ENCODE measurements around the gene TUBGCP2.

TUBGCP2 gene

DNA sequence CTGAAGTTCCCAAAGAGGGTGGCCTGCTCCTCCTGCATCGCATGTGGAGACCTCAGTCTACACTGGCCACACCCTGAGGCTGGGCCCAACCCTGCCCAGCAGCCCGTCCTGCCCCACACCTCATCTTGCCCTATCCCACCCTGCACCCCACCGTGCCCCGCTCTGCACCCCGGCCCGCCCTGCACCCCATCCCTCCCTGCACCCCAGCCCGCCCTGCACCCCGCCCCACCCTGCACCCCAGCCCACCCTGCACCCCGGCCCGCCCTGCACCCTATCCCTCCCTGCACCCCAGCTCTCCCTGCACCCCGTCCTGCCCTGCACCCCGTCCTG lies 56.5 kb downstream of the TUBGCP2 start:
- TF ChIP-seq EZH2phosphoT487 (IDR thresholded peaks at IDR 0.05; ENCODE audit: borderline replicate concordance): no peak
- TF ChIP-seq, protein P1, sequence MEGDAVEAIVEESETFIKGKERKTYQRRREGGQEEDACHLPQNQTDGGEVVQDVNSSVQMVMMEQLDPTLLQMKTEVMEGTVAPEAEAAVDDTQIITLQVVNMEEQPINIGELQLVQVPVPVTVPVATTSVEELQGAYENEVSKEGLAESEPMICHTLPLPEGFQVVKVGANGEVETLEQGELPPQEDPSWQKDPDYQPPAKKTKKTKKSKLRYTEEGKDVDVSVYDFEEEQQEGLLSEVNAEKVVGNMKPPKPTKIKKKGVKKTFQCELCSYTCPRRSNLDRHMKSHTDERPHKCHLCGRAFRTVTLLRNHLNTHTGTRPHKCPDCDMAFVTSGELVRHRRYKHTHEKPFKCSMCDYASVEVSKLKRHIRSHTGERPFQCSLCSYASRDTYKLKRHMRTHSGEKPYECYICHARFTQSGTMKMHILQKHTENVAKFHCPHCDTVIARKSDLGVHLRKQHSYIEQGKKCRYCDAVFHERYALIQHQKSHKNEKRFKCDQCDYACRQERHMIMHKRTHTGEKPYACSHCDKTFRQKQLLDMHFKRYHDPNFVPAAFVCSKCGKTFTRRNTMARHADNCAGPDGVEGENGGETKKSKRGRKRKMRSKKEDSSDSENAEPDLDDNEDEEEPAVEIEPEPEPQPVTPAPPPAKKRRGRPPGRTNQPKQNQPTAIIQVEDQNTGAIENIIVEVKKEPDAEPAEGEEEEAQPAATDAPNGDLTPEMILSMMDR (conservative IDR thresholded peaks at IDR 0.05; ENCODE audit: low read length): no peak
- H3F3A ChIP-seq (ENCODE audit: low read depth): peaks cover 1% of the 10 kb centered on the region; the same call in 1 of the 2 replicates
- H3K9me2 ChIP-seq (replicated peaks; ENCODE audit: low read depth, low read length): no peaks in the 10 kb centered on the region
- H4K20me1 ChIP-seq (ENCODE audit: insufficient read depth, low read length, poor library complexity, severe bottlenecking): no peaks in the 10 kb centered on the region
- H3K9me3 ChIP-seq (ENCODE audit: insufficient read depth, low read depth, low read length): no peaks in the 10 kb centered on the region
- H3K27me3 ChIP-seq (ENCODE audit: insufficient read depth, low read length, poor library complexity, severe bottlenecking): no peaks in the 10 kb centered on the region
- H3K4me2 ChIP-seq (ENCODE audit: low read depth, low read length, poor library complexity, severe bottlenecking): no peak overlapping the region
- no peak overlapping the region for H3K4me3 ChIP-seq (ENCODE audit: low read length, poor library complexity, severe bottlenecking)
- H3K79me2 ChIP-seq (ENCODE audit: insufficient read depth, low read length): no peaks in the 10 kb centered on the region
- H2AFZ ChIP-seq (ENCODE audit: low read length): no peak overlapping the region
- no peak overlapping the region for H3K9ac ChIP-seq (ENCODE audit: low read depth, low read length, poor library complexity, severe bottlenecking)
- no peaks in the 10 kb centered on the region for H3K36me3 ChIP-seq (ENCODE audit: insufficient read depth, low read length)
- peaks cover 11% of the 10 kb centered on the region for H3K4me1 ChIP-seq (ENCODE audit: insufficient read depth, low read length, poor library complexity, severe bottlenecking)

DNA sequence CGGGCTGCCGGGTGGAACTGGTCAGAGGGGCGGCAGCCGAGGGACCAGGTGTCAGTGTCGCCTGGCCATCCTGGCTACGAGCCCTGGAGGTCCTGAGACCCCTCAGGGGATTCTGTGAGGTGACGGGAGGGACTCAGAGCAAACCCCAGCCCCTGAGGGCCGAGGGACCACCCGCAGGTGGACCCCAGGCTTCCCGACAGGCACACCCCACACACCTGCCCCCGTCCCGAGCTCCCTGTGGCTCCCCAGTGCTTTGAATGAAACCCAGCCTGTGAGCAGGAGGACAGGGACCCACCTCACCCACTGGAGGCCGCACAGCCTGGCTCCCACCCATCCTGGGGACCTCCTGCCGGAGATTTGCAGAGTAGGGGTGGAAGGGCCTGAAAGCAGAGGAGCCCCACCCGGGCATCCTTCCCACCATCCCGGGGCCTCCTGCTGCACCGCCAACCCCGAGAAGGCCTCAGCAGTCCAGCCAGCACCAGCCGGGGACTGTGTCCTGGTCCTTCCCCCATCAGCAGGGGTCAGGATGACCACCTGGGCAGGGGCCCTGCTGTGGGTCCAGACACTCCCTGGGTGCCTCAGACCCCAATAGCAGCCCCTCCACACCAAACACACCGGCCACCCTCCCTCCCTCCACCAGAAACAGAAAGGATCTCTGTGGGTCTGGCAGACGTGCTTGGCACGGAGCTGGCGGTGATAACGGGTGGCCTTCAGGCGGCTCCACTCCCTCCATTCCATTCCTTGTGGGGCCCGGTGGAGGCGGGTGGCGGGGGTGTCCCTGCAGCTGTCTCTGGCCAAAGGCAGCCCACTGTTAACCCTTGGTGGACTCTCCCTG lies 57.1 kb downstream of the TUBGCP2 start:
- no peak overlapping the region for H3K4me3 ChIP-seq (ENCODE audit: low read length, poor library complexity, severe bottlenecking)
- H2AFZ ChIP-seq (ENCODE audit: low read length): no peak overlapping the region
- H3K4me1 ChIP-seq (ENCODE audit: insufficient read depth, low read length, poor library complexity, severe bottlenecking): peaks cover 9% of the 10 kb centered on the region
- H3K27me3 ChIP-seq (ENCODE audit: insufficient read depth, low read length, poor library complexity, severe bottlenecking): no peaks in the 10 kb centered on the region
- H3K36me3 ChIP-seq (ENCODE audit: insufficient read depth, low read length): no peaks in the 10 kb centered on the region
- no peaks in the 10 kb centered on the region for H3K9me3 ChIP-seq (ENCODE audit: insufficient read depth, low read depth, low read length)
- H4K20me1 ChIP-seq (ENCODE audit: insufficient read depth, low read length, poor library complexity, severe bottlenecking): no peaks in the 10 kb centered on the region
- no peak overlapping the region for H3K4me2 ChIP-seq (ENCODE audit: low read depth, low read length, poor library complexity, severe bottlenecking)
- H3K9ac ChIP-seq (ENCODE audit: low read depth, low read length, poor library complexity, severe bottlenecking): no peak overlapping the region
- H3K9me2 ChIP-seq (replicated peaks; ENCODE audit: low read depth, low read length): no peaks in the 10 kb centered on the region
- no peak for TF ChIP-seq EZH2phosphoT487 (IDR thresholded peaks at IDR 0.05; ENCODE audit: borderline replicate concordance)
- TF ChIP-seq, protein P1 (conservative IDR thresholded peaks at IDR 0.05; ENCODE audit: low read length): no peak
- no peaks in the 10 kb centered on the region for H3K79me2 ChIP-seq (ENCODE audit: insufficient read depth, low read length)
- no peaks in the 10 kb centered on the region for H3F3A ChIP-seq (ENCODE audit: low read depth)

DNA sequence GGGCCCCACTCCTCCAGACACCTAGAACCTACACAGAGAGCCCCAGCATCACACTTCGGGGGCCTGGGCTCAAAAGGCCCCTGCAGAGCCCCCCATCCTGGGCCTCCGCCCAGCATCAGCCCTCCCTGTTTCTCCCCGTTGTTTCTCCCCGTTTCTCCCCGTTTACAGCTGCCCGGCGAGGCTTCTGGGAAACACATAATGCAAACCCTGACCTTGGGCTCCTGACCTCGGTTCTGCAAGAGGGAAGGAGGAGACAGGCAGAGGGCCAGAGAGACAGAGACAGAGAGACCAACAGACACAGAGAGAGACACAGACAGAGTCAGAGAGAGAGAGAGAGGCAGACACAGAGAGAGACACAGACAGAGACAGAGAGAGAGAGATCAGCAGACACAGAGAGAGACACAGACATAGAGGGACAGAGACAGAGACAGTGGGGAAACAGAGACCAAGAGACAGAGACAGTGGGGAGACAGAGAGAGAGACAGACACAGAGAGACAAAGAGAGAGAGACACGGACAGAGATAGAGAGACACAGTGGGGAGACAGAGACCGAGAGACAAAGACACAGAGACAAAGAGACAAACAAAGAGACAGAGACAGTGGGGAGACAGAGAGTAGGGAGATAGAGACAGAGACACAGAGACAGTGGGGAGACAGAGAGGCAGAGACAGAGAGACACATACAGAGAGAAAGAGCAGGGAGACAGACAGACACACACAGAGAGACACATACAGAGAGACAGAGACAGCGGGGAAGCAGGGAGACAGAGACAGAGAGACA lies 58.5 kb downstream of the TUBGCP2 start:
- H3K4me2 ChIP-seq (ENCODE audit: low read depth, low read length, poor library complexity, severe bottlenecking): no peak overlapping the region
- no peaks in the 10 kb centered on the region for H3K9me3 ChIP-seq (ENCODE audit: insufficient read depth, low read depth, low read length)
- no peaks in the 10 kb centered on the region for H3F3A ChIP-seq (ENCODE audit: low read depth)
- H3K9ac ChIP-seq (ENCODE audit: low read depth, low read length, poor library complexity, severe bottlenecking): no peak overlapping the region
- H3K4me3 ChIP-seq (ENCODE audit: low read length, poor library complexity, severe bottlenecking): no peak overlapping the region
- H3K79me2 ChIP-seq (ENCODE audit: insufficient read depth, low read length): no peaks in the 10 kb centered on the region
- peaks cover 4% of the 10 kb centered on the region for H3K4me1 ChIP-seq (ENCODE audit: insufficient read depth, low read length, poor library complexity, severe bottlenecking)
- TF ChIP-seq, protein P1 (conservative IDR thresholded peaks at IDR 0.05; ENCODE audit: low read length): no peak
- no peak for TF ChIP-seq EZH2phosphoT487 (IDR thresholded peaks at IDR 0.05; ENCODE audit: borderline replicate concordance)
- H3K27me3 ChIP-seq (ENCODE audit: insufficient read depth, low read length, poor library complexity, severe bottlenecking): no peaks in the 10 kb centered on the region
- H2AFZ ChIP-seq (ENCODE audit: low read length): no peak overlapping the region
- H3K36me3 ChIP-seq (ENCODE audit: insufficient read depth, low read length): no peaks in the 10 kb centered on the region
- H4K20me1 ChIP-seq (ENCODE audit: insufficient read depth, low read length, poor library complexity, severe bottlenecking): no peaks in the 10 kb centered on the region
- H3K9me2 ChIP-seq (replicated peaks; ENCODE audit: low read depth, low read length): no peaks in the 10 kb centered on the region

Data from Loucy (cell line).